ENCODE results near the gene HNRNPLL.
A peak's percentile ranks its signal among the peaks of the same experiment; 100 is the strongest.
"Not testable (repeated sequence)": the region's sequence is repeated elsewhere in the genome, so short reads cannot be mapped to it uniquely, and the experiment has no call there.

HNRNPLL gene

DNA sequence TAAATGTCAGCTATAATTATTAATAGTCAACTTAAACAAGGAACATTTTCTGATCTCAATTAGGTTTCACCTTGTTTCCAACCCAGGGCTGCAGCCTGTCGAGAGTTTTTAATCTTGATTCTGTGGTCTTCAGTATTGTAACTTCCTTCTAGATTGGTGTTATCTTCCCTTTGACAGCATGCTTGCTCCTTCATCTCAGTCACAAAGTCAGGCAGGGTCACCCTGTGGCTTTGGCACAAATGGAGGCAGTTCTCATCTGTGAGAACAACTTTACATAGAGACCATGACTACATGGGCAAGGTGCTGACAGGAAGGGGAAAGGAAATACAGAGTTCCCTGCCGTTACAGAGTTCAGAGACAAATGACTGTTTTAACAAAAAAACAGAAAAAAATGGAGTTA, 50.5 kb downstream of the HNRNPLL start:
- no peak for DNase-seq (ENCODE audit: low read depth in 2 of 2)

DNA sequence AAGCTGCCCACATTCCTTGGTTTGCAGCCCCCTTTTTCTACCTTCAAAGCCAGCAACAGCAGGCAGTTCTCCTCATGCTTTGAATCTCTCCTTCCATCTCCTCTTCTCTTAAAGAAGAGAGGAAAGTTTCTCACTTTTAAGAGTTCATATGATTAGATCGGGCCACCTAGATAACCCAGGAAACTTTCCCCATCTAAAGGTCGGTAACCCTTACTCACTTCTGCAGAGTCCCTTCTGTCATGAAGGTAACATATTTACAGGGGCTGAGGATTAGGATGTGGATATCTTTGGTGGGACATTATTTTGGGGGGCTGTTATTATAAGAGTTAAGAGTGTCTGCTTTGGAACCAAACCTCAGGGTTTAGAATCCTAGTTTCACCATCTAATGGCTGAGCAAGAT, 51.0 kb downstream of the HNRNPLL start:
- no peak for DNase-seq (ENCODE audit: low read depth in 2 of 2)

DNA sequence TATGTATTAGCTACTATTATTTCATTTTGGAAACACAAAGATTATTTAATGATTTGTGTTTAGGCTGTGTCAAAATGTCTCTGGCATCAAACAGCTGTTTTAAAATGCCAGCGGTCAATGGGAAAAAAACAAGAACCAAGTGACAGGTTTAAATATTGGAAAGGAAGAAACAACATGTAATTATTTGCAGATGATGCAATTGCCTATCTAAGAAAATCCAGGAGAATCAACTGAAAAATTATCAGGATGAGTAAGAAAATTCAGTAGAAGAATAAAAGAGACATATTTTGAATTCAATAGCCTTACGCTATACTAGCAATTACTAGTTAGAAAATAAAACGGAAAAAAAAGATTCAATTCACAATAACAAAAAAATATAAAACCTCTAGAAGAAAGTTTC, 51.6 kb downstream of the HNRNPLL start:
- DNase-seq (ENCODE audit: low read depth in 2 of 2): no peak

DNA sequence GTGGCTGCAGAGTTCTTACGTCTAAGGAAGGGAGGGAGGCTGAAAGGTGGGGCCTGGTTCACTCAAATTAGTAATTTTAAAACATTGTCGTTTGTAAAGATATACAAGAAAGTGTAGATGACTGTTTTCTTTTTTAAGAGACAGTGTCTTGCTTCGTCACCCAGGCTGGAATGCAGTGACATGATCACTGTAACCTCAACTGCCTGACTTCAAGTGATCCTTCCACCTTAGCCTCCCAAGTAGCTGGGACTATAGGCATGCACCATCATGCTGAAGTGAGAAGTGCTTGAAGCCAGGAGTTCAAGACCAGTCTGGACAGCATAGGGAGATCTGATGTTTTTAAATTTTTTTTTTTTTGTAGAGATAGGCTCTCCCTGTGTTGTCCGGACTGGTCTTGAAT, 52.9 kb downstream of the HNRNPLL start:
- no peak for DNase-seq (ENCODE audit: low read depth in 2 of 2)

DNA sequence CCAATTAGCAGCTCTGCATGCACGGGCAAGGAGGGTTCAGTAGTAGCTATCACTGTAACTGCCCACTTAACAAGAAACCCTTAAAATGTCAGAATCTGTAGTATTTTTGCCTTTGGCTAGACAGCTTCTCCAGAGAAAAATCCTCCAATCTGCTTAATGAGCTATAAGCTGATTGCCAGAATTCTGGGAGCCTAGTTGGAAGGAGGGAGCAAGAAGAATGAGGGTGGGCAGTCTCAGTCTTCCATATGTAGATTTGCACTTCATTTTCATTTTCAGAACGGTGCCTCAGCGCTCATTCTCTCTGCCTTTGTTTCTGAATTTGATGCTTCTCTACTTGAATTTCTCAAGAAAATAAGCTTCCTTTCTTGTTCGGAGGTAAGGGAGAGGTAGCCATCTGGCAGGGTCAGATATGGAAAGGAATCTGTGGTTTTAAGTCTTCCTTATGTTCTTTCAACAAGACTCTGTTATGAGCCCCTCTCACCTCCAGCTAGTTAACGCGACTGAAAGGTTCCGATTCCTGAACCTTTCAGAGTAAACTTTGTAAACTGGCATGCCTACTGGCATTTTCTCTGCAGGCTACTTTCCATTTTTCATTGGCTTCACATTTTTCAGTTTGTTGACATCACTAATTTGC, 53.5 kb downstream of the HNRNPLL start:
- no peak for DNase-seq (ENCODE audit: low read depth in 2 of 2)

DNA sequence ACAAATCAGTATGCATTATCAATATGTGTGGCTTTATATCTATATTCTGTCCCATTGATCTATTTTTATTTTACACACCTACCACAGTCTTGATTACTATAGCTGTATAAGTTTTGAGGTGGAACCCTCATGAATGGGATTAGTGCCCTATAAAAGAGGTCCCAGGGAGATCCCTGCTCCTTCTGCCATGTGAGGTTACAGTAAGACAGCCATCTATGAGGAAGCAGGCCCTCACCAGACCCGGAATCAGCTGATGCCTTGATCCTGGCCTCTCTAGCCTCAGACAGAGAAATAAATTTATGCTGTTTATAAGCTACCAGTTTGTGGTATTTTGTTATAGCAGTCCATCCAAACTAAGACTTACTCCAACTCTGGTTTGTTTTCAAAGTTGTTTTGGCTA, 54.9 kb downstream of the HNRNPLL start:
- DNase-seq (ENCODE audit: low read depth in 2 of 2): no peak

DNA sequence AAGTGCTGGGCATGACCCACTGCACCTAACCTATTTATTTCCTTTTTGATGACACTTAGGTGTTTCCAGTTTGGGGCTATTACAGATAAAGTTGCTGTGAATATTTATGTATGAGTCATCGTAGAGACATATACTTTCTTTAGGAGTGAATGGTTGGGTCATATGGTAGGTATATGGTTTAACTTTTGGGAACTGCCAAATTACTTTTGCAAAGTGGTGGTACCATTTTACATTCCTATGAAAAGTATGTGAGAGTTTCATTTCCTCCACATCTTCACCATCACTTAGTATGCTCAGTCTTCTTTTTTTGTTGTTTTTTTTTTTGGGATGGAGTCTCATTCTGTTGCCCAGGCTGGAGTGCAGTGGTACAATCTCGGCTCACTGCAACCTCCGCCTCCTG, 56.1 kb downstream of the HNRNPLL start:
- no peak for DNase-seq (ENCODE audit: low read depth in 2 of 2)

DNA sequence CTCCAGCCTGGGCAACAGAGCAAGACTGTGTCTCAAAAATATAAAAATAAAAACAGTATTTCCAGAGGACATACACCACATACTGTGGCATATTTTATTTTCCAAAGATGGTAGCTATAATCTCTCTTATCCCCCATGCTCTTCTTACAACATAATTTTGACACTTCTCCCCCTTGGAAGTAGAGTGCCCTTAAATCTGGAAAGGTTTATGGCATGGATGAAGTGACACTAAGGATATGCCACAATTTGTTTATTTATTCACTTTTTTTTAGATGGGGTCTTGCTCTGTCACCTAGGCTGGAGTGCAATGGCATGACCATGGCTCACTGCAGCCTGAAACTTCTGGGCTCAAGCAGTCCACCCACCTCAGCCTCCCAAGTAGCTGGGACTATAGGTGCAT, 56.7 kb downstream of the HNRNPLL start:
- DNase-seq (ENCODE audit: low read depth in 2 of 2): no peak

DNA sequence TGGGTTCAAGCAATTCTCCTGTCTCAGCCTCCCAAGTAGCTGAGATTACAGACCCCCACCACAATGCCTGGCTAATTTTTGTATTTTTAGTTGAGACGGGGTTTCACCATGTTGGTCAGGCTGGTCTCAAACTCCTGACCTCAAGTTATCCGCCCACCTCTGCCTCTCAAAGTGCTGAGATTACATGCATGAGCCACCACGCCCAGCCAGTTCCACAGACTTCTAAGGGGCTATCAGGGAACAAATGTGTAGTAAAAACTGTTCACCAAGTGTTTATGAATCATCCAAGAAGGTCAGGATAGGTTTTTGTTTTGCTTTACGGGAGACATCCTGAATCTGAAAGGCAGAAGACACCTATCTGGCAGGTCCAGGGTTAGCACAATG, 60.5 kb downstream of the HNRNPLL start:
- not testable (repeated sequence) for DNase-seq (ENCODE audit: low read depth in 2 of 2)

DNA sequence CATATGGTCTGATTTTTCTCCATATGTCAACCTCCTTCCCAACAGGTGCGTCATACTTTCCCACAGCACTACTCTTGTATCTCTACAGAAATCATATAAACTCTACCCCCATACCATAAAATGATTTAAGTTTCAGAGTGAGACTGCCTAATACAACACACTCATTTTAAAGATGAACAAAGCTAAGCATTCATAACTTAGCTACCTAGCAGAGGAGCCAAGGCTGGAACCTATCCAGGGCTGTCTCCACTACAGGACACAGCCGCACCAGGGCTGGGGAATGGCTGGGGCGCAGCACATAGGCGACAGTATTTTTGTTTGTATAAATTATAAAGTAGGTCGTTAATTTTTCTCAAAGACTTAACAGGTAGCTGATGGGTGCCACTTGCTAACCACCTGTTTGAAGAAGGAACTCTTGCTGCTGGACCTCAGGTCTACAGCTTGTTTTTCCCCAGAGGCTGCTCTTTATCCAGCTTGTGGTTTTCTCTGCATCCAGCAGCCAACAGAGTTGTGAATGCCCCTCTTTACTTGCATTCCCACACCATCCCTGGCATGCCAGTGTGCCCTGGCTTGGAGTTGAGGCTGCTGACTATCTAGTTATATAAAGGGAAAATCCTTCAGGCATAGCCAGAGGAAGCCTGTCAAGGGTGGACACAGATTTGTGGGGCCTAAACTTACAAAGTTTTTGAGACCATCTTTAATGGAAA, 62.0 kb downstream of the HNRNPLL start:
- DNase-seq (ENCODE audit: low read depth in 2 of 2): no peak

DNA sequence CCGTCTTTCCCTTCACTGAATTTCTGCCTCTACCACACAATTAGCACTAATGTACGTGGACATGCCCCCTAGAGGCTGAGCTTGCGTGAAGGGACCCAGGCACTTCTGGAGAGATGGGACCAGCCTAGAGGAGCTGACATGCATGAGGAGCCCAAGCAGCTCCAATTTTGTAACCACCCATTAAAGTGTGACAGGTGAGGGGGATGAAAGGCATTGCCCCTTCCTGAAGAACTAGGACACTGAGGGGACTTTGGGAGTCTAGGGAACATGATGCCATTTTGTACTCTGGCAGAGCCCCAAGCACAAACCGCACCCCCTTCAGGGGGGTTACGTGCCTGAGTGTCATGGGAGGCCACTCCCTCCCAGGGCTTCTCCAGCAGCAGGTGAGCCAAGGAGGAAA, 63.6 kb downstream of the HNRNPLL start:
- DNase-seq (ENCODE audit: low read depth in 2 of 2): no peak

DNA sequence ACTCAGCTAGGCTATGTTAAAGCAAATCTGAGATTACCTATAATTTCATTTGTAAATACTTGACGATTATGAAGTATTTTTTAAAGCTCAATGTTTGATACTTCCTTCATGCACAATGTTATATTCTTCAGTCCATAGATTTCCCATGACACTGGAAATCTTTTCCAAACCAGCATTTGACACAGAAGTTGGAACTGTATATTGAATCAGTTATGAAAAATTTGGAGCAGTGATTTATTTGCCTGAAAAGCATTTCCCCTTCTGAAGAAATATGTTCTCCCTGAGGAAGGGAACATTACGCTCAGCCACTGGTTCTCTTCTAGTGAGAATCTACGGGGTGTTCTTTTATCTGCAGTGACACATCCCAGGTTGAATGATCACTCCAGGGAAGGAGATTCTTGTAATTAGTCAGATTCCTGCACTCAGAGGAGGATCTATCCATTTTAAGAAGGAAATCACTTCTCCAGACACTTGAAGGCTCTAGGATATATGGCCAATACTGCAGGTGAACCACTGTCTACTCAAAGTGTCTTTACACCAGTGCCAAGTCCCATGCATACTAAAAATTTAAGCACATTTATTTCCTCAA, 64.7 kb downstream of the HNRNPLL start:
- no peak for DNase-seq (ENCODE audit: low read depth in 2 of 2)

DNA sequence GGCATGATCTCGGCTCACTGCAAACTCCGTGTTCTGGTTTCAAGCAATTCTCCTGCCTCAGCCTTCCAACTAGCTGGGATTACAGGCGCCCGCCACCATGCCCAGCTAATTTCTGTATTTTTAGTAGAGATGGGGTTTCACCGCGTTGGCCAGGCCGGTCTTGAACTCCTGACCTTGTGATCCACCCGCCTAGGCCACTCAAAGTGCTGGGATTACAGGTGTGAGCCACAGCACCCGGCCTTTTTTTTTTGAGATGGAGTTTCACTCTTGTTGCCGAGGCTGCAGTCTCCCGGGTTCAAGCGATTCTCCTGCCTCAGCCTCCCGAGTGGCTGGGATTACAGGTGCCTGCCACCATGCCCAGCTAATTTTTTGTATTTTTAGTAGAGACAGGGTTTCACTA, 65.4 kb downstream of the HNRNPLL start:
- not testable (repeated sequence) for DNase-seq (ENCODE audit: low read depth in 2 of 2)

DNA sequence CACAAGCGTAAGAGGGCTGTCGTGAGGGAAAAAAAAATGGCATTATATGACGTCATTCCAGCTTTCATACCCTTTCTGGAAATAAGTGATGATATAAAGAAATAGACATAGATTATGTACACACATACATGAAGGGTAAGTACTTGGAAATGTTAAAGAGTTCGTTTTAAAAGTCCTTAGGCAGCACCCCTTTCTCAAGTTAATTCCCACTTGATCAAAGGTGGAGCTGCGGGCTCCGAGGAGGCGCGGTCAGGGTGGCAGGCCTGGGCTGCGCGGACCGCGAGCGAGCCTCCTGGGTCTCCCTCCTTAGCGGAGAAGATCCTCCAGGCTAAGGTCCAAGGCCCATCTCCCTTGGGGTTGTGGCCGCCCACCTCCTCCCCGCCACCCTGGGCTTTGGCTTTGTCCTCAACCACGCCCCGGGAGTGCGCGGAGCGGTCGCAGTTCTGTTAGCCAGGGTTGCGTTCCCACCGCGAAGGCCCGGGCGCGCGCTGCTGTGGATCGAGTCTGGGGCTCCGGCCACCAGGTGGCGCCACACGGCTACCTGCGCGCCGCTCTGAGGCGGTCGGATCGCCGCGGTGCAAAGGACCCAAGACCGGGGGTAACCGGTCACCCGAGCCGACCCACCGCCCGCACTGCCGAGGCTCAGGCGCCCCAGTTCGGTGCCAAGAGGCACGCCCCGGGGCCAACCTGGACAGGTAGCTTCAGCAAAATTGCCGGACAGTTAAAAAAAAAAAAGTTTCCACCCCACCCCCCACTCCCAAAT, 66.8 kb downstream of the HNRNPLL start:
- peak; percentile 27 to 45 for DNase-seq (ENCODE audit: low read depth in 2 of 2)

DNA sequence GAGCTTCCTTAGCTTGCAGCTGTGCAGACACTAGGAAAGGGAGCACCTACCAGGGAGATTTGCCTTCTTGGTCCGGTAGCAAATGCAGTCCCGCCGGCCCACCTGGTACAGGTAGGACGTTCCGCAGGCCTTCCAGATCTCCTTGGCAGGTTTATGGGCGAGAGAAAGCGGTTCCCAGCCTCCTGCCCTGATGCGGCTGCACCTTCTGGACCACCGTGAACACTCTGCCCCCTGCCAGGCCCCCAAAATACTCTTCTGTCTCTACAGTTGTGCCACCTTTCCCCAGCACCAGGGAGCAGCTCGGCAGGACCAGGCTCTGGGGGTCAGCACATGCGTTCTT, 67.4 kb downstream of the HNRNPLL start:
- DNase-seq (ENCODE audit: low read depth in 2 of 2): no peak

DNA sequence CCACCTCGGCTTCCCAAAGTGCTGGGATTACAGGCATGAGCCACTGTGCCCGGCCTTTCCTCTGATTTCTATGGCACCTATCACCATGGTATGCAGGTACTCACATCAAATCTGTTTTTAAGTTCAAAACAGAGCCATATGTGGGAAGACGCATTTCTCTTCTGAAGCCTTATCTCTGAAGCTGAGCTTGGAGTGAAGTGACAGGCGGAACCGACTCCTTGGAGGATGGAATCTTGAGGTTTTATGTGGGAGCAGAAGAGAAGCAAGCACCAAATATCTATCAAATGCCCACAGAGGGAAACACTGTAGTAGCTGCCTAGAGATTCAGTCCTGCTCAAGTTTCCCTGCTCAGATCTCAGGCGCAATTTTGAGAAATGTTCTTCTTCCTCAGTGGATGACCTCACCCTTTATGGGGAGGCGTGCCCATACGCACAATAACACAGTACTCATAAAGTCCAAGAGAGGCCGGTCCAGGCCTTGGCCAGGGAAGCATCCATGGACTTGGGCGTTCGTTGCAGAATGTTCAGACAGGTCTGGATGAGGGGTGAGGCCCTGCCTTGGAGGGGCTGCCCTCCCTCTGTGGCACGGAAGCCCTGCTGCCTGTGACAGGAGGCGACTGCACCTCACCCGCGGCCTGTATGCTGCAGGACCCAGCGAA, 67.9 kb downstream of the HNRNPLL start:
- no peak for DNase-seq (ENCODE audit: low read depth in 2 of 2)

DNA sequence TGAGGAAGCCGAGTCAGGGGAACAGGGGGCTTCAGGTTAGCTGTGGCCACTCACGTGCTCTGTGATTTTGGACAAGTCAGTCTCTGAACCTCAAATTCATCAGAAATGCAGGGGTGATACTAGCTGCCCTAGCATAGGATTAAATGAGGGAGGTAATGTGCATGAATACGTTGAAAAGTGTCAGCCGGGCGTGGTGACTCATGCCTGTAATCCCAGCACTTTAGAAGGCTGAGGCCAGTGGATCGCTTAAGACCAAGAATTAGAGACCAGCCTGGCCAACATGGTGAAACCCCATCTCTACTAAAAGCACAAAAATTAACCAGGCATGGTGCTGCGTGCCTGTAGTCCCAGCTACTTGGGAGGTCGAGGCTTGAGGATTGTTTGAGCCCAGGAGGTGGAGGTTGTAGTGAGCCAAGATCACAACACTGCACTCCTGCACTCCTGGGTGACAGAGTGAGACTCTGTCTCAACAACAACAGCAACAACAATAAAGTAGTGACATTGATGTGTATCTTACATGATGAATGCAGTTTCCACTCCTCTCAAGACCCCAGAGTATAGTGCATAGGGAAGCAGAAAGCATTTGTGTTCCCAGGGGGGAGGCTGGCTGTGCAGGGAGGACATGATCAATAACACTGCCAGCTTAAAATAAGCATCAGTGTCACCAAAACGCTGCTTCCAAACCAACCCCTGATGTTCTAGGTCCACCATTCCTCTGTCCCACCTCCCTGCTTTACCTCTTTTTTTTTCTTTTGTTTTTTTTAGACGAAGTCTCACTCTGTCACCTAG, 68.8 kb downstream of the HNRNPLL start:
- DNase-seq (ENCODE audit: low read depth in 2 of 2): no peak

DNA sequence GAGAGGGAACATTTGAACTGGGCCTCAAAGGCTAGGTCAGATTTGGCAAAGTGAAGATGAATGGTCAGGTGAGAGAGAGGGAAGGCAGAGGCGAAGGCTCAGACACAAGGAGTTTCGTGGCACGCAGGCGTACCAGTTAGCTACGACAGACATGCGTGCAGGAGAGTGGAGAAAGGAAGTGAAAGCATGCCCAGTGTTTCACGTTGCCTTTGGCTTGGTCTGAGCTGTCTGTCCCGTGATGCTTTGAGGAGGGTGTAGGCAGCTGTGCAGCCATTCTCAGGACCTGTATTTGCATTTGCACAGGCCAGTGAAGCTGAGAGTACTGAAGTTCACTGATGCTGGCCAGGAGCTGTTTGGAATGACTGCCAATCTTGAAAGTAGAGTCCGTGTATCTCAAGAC, 69.5 kb downstream of the HNRNPLL start:
- no peak for DNase-seq (ENCODE audit: low read depth in 2 of 2)

DNA sequence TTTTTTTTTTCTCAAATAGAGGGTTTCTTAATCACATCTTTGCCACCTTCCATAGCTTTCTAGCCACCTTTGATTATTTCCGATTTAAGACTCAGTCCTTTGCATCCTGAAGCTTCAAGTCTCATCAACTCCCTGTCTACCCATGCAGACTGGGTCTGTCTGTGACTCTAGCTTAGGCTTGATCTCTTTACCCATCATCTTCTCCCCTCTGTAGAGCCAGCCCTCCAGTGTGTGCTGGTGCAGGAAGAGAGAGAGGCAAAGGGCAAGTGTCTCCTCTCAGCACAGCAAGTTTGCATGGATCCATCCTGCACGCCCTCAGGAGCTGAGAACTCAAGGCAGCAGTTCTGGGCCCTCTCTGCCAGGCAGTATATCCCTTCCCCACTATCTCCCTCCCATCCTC, 70.4 kb downstream of the HNRNPLL start:
- no peak for DNase-seq (ENCODE audit: low read depth in 2 of 2)

DNA sequence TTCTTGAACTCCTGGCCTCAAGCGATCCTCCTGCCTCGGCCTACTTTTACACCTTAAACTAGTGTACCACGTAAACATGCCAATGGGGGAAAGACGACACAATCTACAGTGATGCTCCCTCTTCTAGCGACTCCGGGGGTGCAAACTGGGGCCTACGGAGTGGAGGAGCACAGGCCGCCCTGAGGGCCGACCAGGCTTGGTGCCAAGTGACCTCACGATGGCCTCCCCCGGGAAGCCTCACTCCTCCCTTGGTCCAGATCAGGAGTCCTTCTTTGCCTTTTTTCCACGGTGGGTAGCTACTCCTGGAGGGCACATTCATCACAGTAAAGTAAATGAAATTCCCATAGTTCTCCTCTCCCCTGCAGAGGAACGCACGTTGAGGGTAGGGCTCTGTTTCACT, 73.5 kb downstream of the HNRNPLL start:
- DNase-seq (ENCODE audit: low read depth in 2 of 2): no peak

DNA sequence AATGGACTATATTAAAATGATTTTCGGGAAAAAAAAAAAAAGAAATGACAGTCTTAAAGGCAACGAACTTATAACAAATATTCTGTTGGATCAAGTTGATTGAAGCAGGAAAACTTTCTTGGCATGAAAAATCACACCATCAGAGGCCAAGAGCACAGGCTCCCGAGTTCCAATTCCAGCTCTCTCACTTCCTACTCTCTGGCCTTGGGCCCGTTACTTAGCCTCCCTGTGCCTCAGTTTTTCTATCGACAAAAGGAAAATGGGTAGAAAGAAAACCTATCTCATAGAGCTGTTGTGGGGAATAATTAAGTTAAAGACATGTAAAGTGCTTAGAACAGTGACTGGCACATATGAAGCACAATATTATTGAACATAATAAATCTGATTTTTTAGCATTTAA, 74.2 kb downstream of the HNRNPLL start:
- DNase-seq (ENCODE audit: low read depth in 2 of 2): no peak
